Measurements from ENCODE around the gene TCERG1L.

DNA sequence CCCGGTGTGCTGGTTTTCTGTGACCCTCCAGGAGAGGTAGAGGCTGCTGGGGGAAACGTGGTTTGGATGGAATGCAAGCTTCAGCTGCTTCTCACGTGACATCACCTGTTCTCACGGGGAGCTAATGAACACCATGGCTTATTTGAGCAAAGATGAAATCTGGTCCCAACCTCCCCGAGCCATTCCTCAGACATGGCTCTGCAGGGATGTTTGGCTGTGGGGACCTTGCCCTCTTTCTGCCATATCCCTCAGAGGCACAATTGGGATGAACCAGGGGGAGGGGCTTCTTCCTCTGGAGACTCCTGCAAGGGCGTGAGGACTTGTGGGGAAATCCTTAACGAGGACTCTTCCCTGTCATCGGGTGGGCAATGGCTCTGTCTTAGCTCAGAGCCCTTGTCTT is 236.8 kb downstream of the TCERG1L start:
- TF ChIP-seq CTCF (IDR thresholded peaks at IDR 0.05), result no peak
- TF ChIP-seq POLR2A (IDR thresholded peaks at IDR 0.05), result no peak

Data from body of pancreas (tissue), 4 donors.